Uterus (tissue), 4 donors: ENCODE results near the gene PRORP. TPM values are rescaled to one million over a fixed set of nuclear protein-coding genes. Genes with fewer than 3 reads are reported as not detected.
"Not testable (repeated sequence)": the region's sequence is repeated elsewhere in the genome, so short reads cannot be mapped to it uniquely, and the experiment has no call there.

Source experiments
- DNase-seq, 2 donors: peaks; one replicate each; pipeline ENCODE4 v3.0.0-alpha.2; 2019 to 2020
- H3K27ac ChIP-seq, 2 donors: fragments of 200-600 bp; sonication (generic); 1 replicate in 1 of 2; 2 replicates in 1 of 2; pipeline ENCODE4 v1.5.1; 2016 to 2018
- H3K27me3 ChIP-seq, 2 donors: fragments of 200-600 bp; sonication (generic); one replicate each; pipeline ENCODE4 v1.5.1; 2018 to 2019; ENCODE audit warnings: control low read depth in 1 of 2
- H3K36me3 ChIP-seq, 2 donors: fragments of 200-600 bp; sonication (generic); one replicate each; pipeline ENCODE4 v1.5.1; 2019; ENCODE audit warnings: control low read depth in 1 of 2
- H3K4me1 ChIP-seq, 2 donors: fragments of 200-600 bp; sonication (generic); one replicate each; pipeline ENCODE4 v1.5.1; 2018 to 2019; ENCODE audit warnings: control low read depth in 1 of 2
- H3K4me3 ChIP-seq, 2 donors: fragments of 200-600 bp; sonication (generic); 1 replicate in 1 of 2; 2 replicates in 1 of 2; pipeline ENCODE4 v1.5.1; 2018 to 2019; ENCODE audit warnings: mild to moderate bottlenecking in 1 of 2
- H3K9me3 ChIP-seq, 2 donors: fragments of 200-600 bp; sonication (generic); one replicate each; pipeline ENCODE4 v1.5.1; 2019; ENCODE audit warnings: control low read depth in 1 of 2
- POLR2A ChIP-seq, 2 donors: fragments of 450-650 bp; IDR thresholded peaks; one replicate each; pipeline ENCODE4 v1.6.1; 2016; ENCODE audit warnings: antibody characterized with exemption in 2 of 2, mild to moderate bottlenecking in 1 of 2, moderate library complexity in 1 of 2
- intact Hi-C: fragments of 100-400 bp; cut with DNase I; formaldehyde crosslinking; loops from one replicate; pipeline ENCODE4 v1.15.1; 2023; ENCODE audit warnings: low total_unique reads
- total RNA-seq, 4 donors: library from RNA; depleted of rRNA in 3 of 4; stranded (reverse); fragments of >200 nt in 3 of 4; gene quantifications; one replicate each; pipeline versions ENCODE4 v1.1.0 to v1.2.4, GENCODE V29; 2014 to 2023
- TF ChIP-seq, protein P1 (sequence below), 4 experiments: fragments of 200-600 bp in 2 of 4; fragments of 450-650 bp in 2 of 4; sonication (generic) in 2 of 4; IDR thresholded peaks; one replicate each; pipeline ENCODE4 v1.5.1; 2016 to 2019; ENCODE audit warnings: antibody characterized with exemption in 4 of 4, mild to moderate bottlenecking in 2 of 4, moderate library complexity in 1 of 4
- donor health status: DM: yes; HTN: yes; CAD: no.

Gene PRORP
- total RNA-seq, 4 donors from 2014 or later = 5.0 to 57.1 (median 23.4) TPM

DNA sequence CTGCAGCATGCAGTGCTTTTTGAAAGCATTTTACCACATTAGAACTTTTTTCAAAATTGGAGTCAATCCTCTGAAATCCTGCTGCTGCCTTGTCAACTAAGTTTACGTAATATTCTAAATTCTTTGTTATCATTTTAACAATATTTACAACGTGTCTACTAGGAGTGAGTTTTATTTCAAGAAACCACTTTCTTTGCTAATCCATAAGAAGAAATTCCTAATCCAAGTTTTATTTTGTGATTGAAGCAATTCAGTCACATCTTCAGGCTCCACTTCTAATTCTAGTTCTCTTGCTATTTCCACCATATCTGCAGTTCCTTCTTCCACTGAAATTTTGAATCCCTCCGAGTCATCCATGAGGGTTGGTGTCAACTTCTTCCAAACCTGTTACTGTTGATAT, 25.4 kb downstream of the PRORP start:
- H3K27me3 ChIP-seq = no peaks in the 10 kb centered on the region
- intact Hi-C loops = no loop called here
- H3K9me3 ChIP-seq = no peaks in the 10 kb centered on the region
- TF ChIP-seq POLR2A (IDR thresholded peaks at IDR 0.05) = no peak
- TF ChIP-seq, protein P1, sequence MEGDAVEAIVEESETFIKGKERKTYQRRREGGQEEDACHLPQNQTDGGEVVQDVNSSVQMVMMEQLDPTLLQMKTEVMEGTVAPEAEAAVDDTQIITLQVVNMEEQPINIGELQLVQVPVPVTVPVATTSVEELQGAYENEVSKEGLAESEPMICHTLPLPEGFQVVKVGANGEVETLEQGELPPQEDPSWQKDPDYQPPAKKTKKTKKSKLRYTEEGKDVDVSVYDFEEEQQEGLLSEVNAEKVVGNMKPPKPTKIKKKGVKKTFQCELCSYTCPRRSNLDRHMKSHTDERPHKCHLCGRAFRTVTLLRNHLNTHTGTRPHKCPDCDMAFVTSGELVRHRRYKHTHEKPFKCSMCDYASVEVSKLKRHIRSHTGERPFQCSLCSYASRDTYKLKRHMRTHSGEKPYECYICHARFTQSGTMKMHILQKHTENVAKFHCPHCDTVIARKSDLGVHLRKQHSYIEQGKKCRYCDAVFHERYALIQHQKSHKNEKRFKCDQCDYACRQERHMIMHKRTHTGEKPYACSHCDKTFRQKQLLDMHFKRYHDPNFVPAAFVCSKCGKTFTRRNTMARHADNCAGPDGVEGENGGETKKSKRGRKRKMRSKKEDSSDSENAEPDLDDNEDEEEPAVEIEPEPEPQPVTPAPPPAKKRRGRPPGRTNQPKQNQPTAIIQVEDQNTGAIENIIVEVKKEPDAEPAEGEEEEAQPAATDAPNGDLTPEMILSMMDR (IDR thresholded peaks at IDR 0.05) = no peak
- H3K4me1 ChIP-seq = no peaks in the 10 kb centered on the region
- no peak for DNase-seq
- H3K27ac ChIP-seq = no peak overlapping the region
- H3K36me3 ChIP-seq = no peaks in the 10 kb centered on the region
- H3K4me3 ChIP-seq = no peak overlapping the region

DNA sequence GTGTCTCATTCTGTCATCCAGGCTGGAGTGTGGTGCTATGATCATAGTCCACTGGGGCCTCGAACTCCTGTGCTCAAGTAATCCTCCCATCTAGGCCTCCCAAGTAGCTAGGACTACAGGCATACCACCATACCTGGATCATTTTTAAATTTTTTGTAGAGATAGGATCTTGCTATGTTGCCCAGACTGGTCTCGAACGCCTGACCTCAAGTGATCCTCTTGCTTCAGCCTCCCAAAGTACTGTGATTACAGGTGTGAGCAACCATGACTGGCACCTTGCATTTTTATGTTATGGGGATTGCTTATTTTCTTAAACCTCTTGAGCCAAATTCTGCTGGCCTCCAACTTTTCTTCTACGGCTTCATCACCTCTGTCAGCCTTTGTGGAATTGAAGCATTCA, 26.9 kb downstream of the PRORP start:
- no peak for DNase-seq
- TF ChIP-seq, protein P1 (IDR thresholded peaks at IDR 0.05) = no peak
- no peak for TF ChIP-seq POLR2A (IDR thresholded peaks at IDR 0.05)
- Histone ChIP-seq H3K27ac (no peak overlapping the region), H3K27me3 (no peaks in the 10 kb centered on the region), H3K4me3 (no peak overlapping the region), H3K4me1 (no peaks in the 10 kb centered on the region), H3K9me3 (no peaks in the 10 kb centered on the region), H3K36me3 (no peaks in the 10 kb centered on the region)
- intact Hi-C loops = no loop called here

DNA sequence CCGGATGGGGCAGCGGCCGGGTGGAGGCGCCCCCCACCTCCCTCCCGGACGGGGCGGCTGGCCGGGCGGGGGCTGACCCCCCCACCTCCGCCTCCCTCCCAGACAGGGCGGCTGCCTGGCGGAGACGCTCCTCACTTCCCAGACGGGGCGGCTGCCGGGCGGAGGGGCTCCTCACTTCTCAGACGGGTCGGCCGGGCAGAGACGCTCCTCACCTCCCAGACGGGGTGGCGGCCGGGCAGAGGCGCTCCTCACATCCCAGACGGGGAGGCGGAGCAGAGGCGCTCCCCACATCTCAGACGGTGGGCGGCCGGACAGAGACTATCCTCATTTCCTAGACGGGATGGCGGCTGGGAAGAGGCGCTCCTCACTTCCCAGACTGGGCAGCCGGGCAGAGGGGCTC, 30.2 kb downstream of the PRORP start:
- H3K27me3 ChIP-seq, H3K9me3 ChIP-seq, H3K4me1 ChIP-seq, H3K27ac ChIP-seq, H3K36me3 ChIP-seq, H3K4me3 ChIP-seq, DNase-seq, intact Hi-C loops: not testable (repeated sequence)

DNA sequence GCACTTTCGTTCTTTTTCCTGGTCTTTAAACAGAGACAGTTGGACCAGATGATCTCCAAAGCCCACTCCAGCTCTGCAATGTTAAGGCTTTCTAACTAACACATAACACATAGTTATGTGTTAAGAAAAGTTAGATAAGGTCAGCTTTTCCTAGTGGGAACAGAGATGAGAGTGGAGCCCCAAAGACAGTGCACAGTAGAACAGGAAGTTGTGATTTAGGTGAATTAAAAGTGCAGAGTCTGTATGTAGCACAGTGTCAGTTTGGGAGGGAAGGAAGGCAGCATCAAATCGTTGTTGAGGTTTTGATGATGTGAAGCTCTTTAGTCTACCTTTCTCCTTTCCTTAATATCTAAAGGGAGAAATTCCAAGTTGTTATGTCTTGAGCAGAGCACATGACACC, 31.7 kb downstream of the PRORP start:
- H3K9me3 ChIP-seq = no peaks in the 10 kb centered on the region
- intact Hi-C loops = no loop called here
- no peaks in the 10 kb centered on the region for H3K27me3 ChIP-seq
- no peak overlapping the region for H3K4me3 ChIP-seq
- no peak for DNase-seq
- no peak overlapping the region for H3K27ac ChIP-seq
- no peaks in the 10 kb centered on the region for H3K4me1 ChIP-seq
- TF ChIP-seq, protein P1 (IDR thresholded peaks at IDR 0.05) = no peak
- no peak for TF ChIP-seq POLR2A (IDR thresholded peaks at IDR 0.05)
- H3K36me3 ChIP-seq = no peaks in the 10 kb centered on the region

DNA sequence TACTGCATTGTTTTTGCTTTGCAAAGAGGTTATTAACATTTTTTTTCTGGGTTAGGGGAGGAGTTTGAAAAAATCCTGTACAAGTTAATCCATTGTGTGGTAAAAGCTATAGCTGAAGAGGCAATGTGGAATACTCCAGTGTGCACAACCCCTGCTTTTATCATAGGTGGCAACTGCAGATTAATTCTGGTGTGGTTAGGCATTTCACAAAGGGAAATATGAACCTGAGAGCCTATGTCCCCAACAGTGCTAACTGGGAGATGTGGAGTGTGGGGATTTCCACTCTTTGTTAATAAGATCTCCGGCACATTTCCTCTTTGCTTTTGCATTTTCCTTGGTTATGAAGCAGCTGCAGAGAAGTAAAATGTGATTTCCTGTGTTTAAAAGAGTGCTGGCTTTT, 33.6 kb downstream of the PRORP start:
- H3K36me3 ChIP-seq = no peaks in the 10 kb centered on the region
- intact Hi-C loops = no loop called here
- no peak for DNase-seq

More for the DNA sequence above, 33.6 kb downstream of the PRORP start:
- no peak overlapping the region for H3K27ac ChIP-seq
- H3K4me3 ChIP-seq = no peak overlapping the region
- no peak for TF ChIP-seq POLR2A (IDR thresholded peaks at IDR 0.05)
- TF ChIP-seq, protein P1 (IDR thresholded peaks at IDR 0.05) = no peak
- no peaks in the 10 kb centered on the region for H3K9me3 ChIP-seq
- H3K4me1 ChIP-seq = no peaks in the 10 kb centered on the region
- no peaks in the 10 kb centered on the region for H3K27me3 ChIP-seq
